Body of pancreas (tissue), 4 donors: Measurements from ENCODE around the gene HOXB1. TPM values are rescaled to one million over a fixed set of nuclear protein-coding genes. Genes with fewer than 3 reads are reported as not detected.

Experiments
- ATAC-seq: fragments of 150-250 bp; one replicate; pipeline ENCODE4 v1.9.1; 2016
- DNase-seq, 4 donors: peaks; one replicate each; pipeline ENCODE4 v3.0.0-alpha.2; 2019
- H3K27ac ChIP-seq, 4 donors: fragments of 200-600 bp; sonication (generic); 1 replicate in 3 of 4; 2 replicates in 1 of 4; pipeline versions ENCODE4 v1.5.1 to v1.6.1; 2016 to 2019; ENCODE audit warnings: mild to moderate bottlenecking in 1 of 4, mixed read lengths in 1 of 4, moderate library complexity in 1 of 4
- H3K27me3 ChIP-seq, 2 donors: fragments of 200-600 bp; sonication (generic); one replicate each; pipeline ENCODE4 v1.6.0; 2016; ENCODE audit warnings: mild to moderate bottlenecking in 1 of 2
- H3K36me3 ChIP-seq, 2 donors: fragments of 200-600 bp; sonication (generic); replicated peaks in 1 of 2; 2 replicates each; pipeline ENCODE4 v1.5.1; 2016; ENCODE audit warnings: low read depth in 2 of 2; ENCODE audit not compliant: insufficient read depth in 1 of 2
- H3K4me1 ChIP-seq: fragments of 200-600 bp; sonication (generic); one replicate; pipeline ENCODE4 v1.6.0; 2016
- H3K4me3 ChIP-seq, 2 donors: fragments of 200-600 bp; sonication (generic); 1 replicate in 1 of 2; 2 replicates in 1 of 2; pipeline ENCODE4 v1.5.1; 2016 to 2019
- H3K9me3 ChIP-seq, 3 donors: fragments of 200-600 bp; sonication (generic); 1 replicate in 2 of 3; 2 replicates in 1 of 3; pipeline ENCODE4 v1.5.1; 2016
- CTCF ChIP-seq, 7 experiments: fragments of 450-650 bp in 4 of 7; fragments of 200-600 bp in 3 of 7; sonication (generic) in 3 of 7; IDR thresholded peaks; one replicate each; pipeline ENCODE4 v1.5.1; 2016 to 2019; ENCODE audit warnings: antibody characterized with exemption in 7 of 7
- POLR2A ChIP-seq, 3 donors: fragments of 450-650 bp; IDR thresholded peaks; one replicate each; pipeline ENCODE4 v1.6.1; 2016; ENCODE audit warnings: antibody characterized with exemption in 3 of 3, mild to moderate bottlenecking in 2 of 3
- WGBS, 2 donors: methylation state at CpG; one replicate each; pipeline ENCODE4 v1.1.5; 2017; 5-methylcytosine and 5-hydroxymethylcytosine counted together
- intact Hi-C: fragments of 100-400 bp; cut with DNase I; formaldehyde crosslinking; loops from one replicate; pipeline ENCODE4 v1.15.1; 2023
- total RNA-seq, 2 donors: library from RNA; depleted of rRNA; stranded (reverse); fragments of >200 nt; gene quantifications; one replicate each; pipeline ENCODE4 v1.1.0, GENCODE V29; 2016

The HOXB1 gene
- total RNA-seq, 2 donors from 2014 or later = not detected

GRCh38 chr17:48549914-48550501 is 19.2 kb upstream of the HOXB1 start:
- Histone ChIP-seq H3K4me1 (peaks cover 28% of the 10 kb centered on the region), H3K9me3 (no peaks in the 10 kb centered on the region), H3K27me3 (peaks cover 0 to 28% of the 10 kb centered on the region in 2 donors), H3K36me3 (no peaks in the 10 kb centered on the region), H3K4me3 (no peak overlapping the region), H3K27ac (peak overlapping the region in 1 of 4 donors; percentile 7)
- intact Hi-C loops = no loop called here
- no peak for TF ChIP-seq POLR2A (IDR thresholded peaks at IDR 0.05)
- no peak for TF ChIP-seq CTCF (IDR thresholded peaks at IDR 0.05)
- ATAC-seq (no peak), DNase-seq (no peak)
- 54 to 55% methylated on average over 17 to 18 of the region's 18 CpGs for WGBS, 2 donors

DNA sequence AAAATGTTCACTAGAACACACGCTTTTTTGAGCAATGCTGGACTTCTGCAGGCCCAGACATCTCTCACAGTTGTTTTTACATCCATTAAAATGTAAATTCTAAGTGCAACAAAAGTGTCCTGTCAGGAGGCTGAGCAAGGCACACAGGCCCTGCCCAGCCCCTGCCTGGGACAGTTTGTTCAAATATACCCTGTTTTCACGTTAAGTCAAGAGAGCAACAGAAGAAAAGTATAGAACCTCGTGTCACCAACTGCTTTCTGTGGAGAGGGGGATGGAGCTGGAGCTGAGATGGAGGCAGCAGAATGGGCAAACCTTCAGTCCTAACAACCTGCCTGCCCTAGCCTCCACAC is 18.4 kb upstream of the HOXB1 start:
- no peaks in the 10 kb centered on the region for H3K9me3 ChIP-seq
- DNase-seq (no peak), ATAC-seq (no peak)
- peaks cover 20% of the 10 kb centered on the region for H3K4me1 ChIP-seq
- peaks cover 0 to 26% of the 10 kb centered on the region in 2 donors for H3K27me3 ChIP-seq
- intact Hi-C loops = no loop called here
- no peak overlapping the region for H3K4me3 ChIP-seq
- no peak for TF ChIP-seq CTCF (IDR thresholded peaks at IDR 0.05)
- TF ChIP-seq POLR2A (IDR thresholded peaks at IDR 0.05) = no peak
- no peak overlapping the region for H3K27ac ChIP-seq
- 54 to 64% methylated on average over 3 of the region's 3 CpGs for WGBS, 2 donors
- no peaks in the 10 kb centered on the region for H3K36me3 ChIP-seq

GRCh38 chr17:48548523-48549280 is 17.9 kb upstream of the HOXB1 start:
- intact Hi-C loops = no loop called here
- no peaks in the 10 kb centered on the region for H3K9me3 ChIP-seq
- peaks cover 23% of the 10 kb centered on the region for H3K4me1 ChIP-seq
- H3K36me3 ChIP-seq = no peaks in the 10 kb centered on the region
- WGBS, 2 donors = 67 to 72% methylated on average over 6 of the region's 6 CpGs
- no peak overlapping the region for H3K4me3 ChIP-seq
- DNase-seq = no peak
- H3K27me3 ChIP-seq = peaks cover 0 to 31% of the 10 kb centered on the region in 2 donors
- H3K27ac ChIP-seq = peak overlapping the region in 1 of 4 donors; percentile 12
- ATAC-seq = no peak
- TF ChIP-seq CTCF (IDR thresholded peaks at IDR 0.05) = no peak
- TF ChIP-seq POLR2A (IDR thresholded peaks at IDR 0.05) = no peak

DNA sequence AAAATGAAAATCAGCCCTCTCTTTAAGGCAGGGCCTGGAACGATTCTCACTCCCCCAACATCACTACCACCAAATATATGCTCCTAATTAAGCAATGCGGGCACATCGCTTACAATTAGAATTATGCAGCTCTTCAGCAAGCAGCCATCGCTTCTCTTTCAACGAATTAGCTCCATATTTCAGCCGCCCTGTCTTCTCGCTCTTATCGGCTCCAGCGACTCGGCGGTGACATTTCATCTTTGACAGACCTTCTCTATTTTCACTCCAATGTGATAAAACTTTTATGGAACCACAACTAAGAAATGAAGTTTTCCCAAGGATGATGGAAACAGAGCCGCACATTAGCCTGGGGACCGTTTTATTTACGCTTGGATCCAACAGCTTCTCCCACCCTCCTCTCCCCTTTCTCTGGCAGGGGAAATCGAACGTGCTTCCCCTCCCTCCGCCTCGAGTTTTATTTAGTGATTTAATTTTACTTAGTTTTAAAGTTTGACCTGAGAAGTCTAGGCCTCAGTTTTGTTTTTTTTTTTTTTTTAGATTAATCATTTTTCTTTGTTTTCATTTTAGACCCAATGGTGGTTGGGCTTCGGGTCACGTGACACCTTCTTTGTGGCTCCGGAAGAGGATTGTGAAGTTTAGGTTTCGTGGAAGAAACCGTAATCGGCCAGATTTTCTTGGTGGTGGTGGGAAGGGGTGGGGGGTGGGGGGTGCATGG is 17.2 kb upstream of the HOXB1 start:
- no peak for DNase-seq
- no peak for TF ChIP-seq POLR2A (IDR thresholded peaks at IDR 0.05)
- Histone ChIP-seq H3K9me3 (no peaks in the 10 kb centered on the region), H3K27ac (peak overlapping the region in 1 of 4 donors; percentile 12), H3K36me3 (no peaks in the 10 kb centered on the region), H3K27me3 (peaks cover 0 to 34% of the 10 kb centered on the region in 2 donors), H3K4me1 (peaks cover 31% of the 10 kb centered on the region), H3K4me3 (no peak overlapping the region)
- intact Hi-C loops = no loop called here
- ATAC-seq = no peak
- WGBS, 2 donors = 34 to 43% methylated on average over 24 of the region's 24 CpGs
